HepG2 (cell line): ENCODE data around the gene KRTCAP2. TPM values are rescaled to one million over a fixed set of nuclear protein-coding genes. Genes with fewer than 3 reads are reported as not detected.

ENCODE experiments used
- ATF7 ChIP-seq, 2 experiments: fragments of 450-650 bp in 1 of 2; sonication (generic) in 1 of 2; formaldehyde crosslinking in 1 of 2; IDR thresholded peaks; 2 replicates each; pipeline versions ENCODE4 v1.4.0 to v1.6.1; 2016 to 2020; ENCODE audit warnings: antibody characterized with exemption in 1 of 2, mild to moderate bottlenecking in 1 of 2, missing genetic modification reagents in 1 of 2
- FOSL1 ChIP-seq: sonication (generic); formaldehyde crosslinking; IDR thresholded peaks from 2 replicates; pipeline ENCODE4 v1.9.0; 2021; ENCODE audit warnings: missing genetic modification reagents, borderline replicate concordance
- FOSL2 ChIP-seq: sonication (generic); formaldehyde crosslinking; IDR thresholded peaks from 2 replicates; pipeline ENCODE4 v1.4.0; 2020; ENCODE audit warnings: missing genetic modification reagents
- HMGA1 ChIP-seq: sonication (generic); formaldehyde crosslinking; conservative IDR thresholded peaks from 2 replicates; pipeline ENCODE4 v1.4.0; 2020; ENCODE audit warnings: missing genetic modification reagents
- KLF9 ChIP-seq: IDR thresholded peaks from 2 replicates; pipeline ENCODE4 v1.6.1; 2016; ENCODE audit warnings: low read depth
- PPARG ChIP-seq: conservative IDR thresholded peaks from 2 replicates; pipeline ENCODE4 v1.6.1; 2016; ENCODE audit warnings: missing biosample characterization, missing genetic modification reagents
- PRMT3 ChIP-seq: sonication (generic); formaldehyde crosslinking; IDR thresholded peaks from 2 replicates; pipeline ENCODE4 v1.8.1; 2022; ENCODE audit warnings: low read depth, mild to moderate bottlenecking, moderate library complexity, missing genetic modification reagents, borderline replicate concordance
- PRPF4 ChIP-seq: fragments of 200-400 bp; formaldehyde crosslinking; IDR thresholded peaks from 2 replicates; pipeline ENCODE4 v1.6.1; 2016; ENCODE audit warnings: low read length, low read depth; ENCODE audit not compliant: poor library complexity, severe bottlenecking
- SMARCE1 ChIP-seq: fragments of 450-650 bp; IDR thresholded peaks from 2 replicates; pipeline ENCODE4 v1.6.1; 2017; ENCODE audit warnings: borderline replicate concordance
- SMYD3 ChIP-seq: sonication (generic); formaldehyde crosslinking; IDR thresholded peaks from 2 replicates; pipeline ENCODE4 v1.8.1; 2023; ENCODE audit warnings: mild to moderate bottlenecking, missing genetic modification reagents
- ZNF24 ChIP-seq: fragments of 450-650 bp; IDR thresholded peaks from 2 replicates; pipeline ENCODE4 v1.6.1; 2017; ENCODE audit warnings: antibody characterized with exemption, mild to moderate bottlenecking
- ZNF335 ChIP-seq: sonication (generic); formaldehyde crosslinking; IDR thresholded peaks from 2 replicates; pipeline ENCODE4 v1.4.0; 2020; ENCODE audit warnings: missing genetic modification reagents
- ZNF432 ChIP-seq: sonication (generic); formaldehyde crosslinking; IDR thresholded peaks from 2 replicates; pipeline ENCODE4 v1.5.0; 2020; ENCODE audit warnings: missing genetic modification reagents, mild to moderate bottlenecking, borderline replicate concordance
- ZNF496 ChIP-seq: sonication (generic); formaldehyde crosslinking; IDR thresholded peaks from 2 replicates; pipeline ENCODE4 v1.8.1; 2023; ENCODE audit warnings: mild to moderate bottlenecking, moderate library complexity, missing genetic modification reagents; ENCODE audit not compliant: insufficient replicate concordance
- ZNF557 ChIP-seq: sonication (generic); formaldehyde crosslinking; IDR thresholded peaks from 2 replicates; pipeline ENCODE4 v1.4.0; 2020; ENCODE audit warnings: missing genetic modification reagents
- ZNF607 ChIP-seq: sonication (generic); formaldehyde crosslinking; IDR thresholded peaks from 2 replicates; pipeline ENCODE4 v1.5.1; 2020; ENCODE audit warnings: missing genetic modification reagents, mild to moderate bottlenecking, borderline replicate concordance
- ZNF749 ChIP-seq: sonication (generic); formaldehyde crosslinking; IDR thresholded peaks from 2 replicates; pipeline ENCODE4 v1.8.0; 2022; ENCODE audit warnings: mild to moderate bottlenecking, missing genetic modification reagents, moderate library complexity, borderline replicate concordance
- polyA plus RNA-seq, 8 experiments: library from polyadenylated mRNA; depleted of rRNA in 3 of 8; stranded (reverse) in 7 of 8; unstranded in 1 of 8; fragments of >200 nt; fragmentation: Illumina TruSeq in 4 of 8; extraction: Trizol in 4 of 8; gene quantifications; 2 replicates each; pipeline versions ENCODE4 v1.2.1 to v1.2.3, GENCODE V29; 2011 to 2016; ENCODE audit warnings: low read depth in 4 of 8, missing spikeins in 1 of 8, mixed read lengths in 1 of 8; ENCODE audit not compliant: insufficient read depth in 1 of 8
- total RNA-seq, 5 experiments: library from RNA; depleted of rRNA; stranded (reverse); fragments of >200 nt; fragmentation: Illumina TruSeq; extraction: Trizol; gene quantifications; 2 replicates each; pipeline ENCODE4 v1.2.3, GENCODE V29; 2016; ENCODE audit warnings: low read depth in 1 of 5
- TF ChIP-seq, protein P1 (sequence below): sonication (generic); formaldehyde crosslinking; IDR thresholded peaks from 2 replicates; pipeline ENCODE4 v1.8.0; 2022; ENCODE audit warnings: mild to moderate bottlenecking, missing genetic modification reagents
- TF ChIP-seq, protein P2 (sequence below): sonication (generic); formaldehyde crosslinking; IDR thresholded peaks from 2 replicates; pipeline ENCODE4 v1.5.1; 2020; ENCODE audit warnings: missing genetic modification reagents, mild to moderate bottlenecking, borderline replicate concordance
- TF ChIP-seq, protein P3 (sequence below): sonication (generic); formaldehyde crosslinking; IDR thresholded peaks from 2 replicates; pipeline ENCODE4 v1.5.1; 2020; ENCODE audit warnings: mild to moderate bottlenecking, missing genetic modification reagents, borderline replicate concordance
- TF ChIP-seq, protein P4 (sequence below): sonication (generic); formaldehyde crosslinking; IDR thresholded peaks from 2 replicates; pipeline ENCODE4 v1.5.0; 2020; ENCODE audit warnings: missing genetic modification reagents, mild to moderate bottlenecking, borderline replicate concordance
- TF ChIP-seq, protein P5 (sequence below): sonication (generic); formaldehyde crosslinking; IDR thresholded peaks from 2 replicates; pipeline ENCODE4 v1.5.1; 2020; ENCODE audit warnings: missing genetic modification reagents, mild to moderate bottlenecking, borderline replicate concordance

The KRTCAP2 gene
- total and polyA plus RNA-seq, 2 of the 13 experiments (the other 11 are each of a cell fraction or from before 2014, with no cell fraction given): 77.3 to 79.4 TPM

DNA sequence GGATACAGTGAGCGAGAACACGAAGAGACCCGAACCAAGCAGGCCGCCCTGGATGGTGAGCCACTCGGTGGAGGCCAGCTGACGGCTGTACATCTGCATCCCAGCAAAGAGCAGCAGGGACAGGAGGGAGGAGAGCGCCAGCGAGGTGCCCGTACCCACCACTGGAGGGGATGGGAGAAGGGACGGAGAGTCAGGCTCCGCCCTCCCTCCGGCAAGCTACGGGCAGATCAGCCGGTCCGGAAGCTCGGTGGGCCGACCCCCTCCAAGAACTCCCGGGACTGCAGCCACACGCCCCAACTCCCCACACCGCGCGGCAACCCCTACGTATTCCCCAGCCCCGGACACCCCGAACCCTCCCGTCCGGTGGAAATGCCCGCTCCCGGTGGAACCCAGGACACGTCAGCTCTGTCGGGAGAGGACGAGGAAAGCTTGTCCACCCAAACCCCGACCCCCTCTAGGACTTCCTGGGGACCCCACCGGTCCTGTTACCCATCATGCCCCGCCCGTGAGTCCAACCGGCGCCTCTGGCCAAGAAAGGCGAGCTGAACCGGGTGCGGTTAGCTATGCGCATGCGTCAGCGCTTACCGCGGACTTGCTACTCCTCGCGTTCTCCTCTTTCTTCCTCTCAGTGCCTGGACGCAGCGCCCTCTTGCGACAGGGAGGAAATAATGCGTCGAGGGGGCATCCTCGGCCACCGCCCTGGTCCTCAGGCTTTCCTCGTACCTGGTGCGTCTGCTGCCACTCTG lies at the start of gene KRTCAP2 (continued):
- 0 out of 2 replicates have a peak, but pooled peaks have one; percentile 54 for TF ChIP-seq PPARG (CRISPR knock-in tag)
- TF ChIP-seq ZNF432: no peak
- TF ChIP-seq, protein P1, sequence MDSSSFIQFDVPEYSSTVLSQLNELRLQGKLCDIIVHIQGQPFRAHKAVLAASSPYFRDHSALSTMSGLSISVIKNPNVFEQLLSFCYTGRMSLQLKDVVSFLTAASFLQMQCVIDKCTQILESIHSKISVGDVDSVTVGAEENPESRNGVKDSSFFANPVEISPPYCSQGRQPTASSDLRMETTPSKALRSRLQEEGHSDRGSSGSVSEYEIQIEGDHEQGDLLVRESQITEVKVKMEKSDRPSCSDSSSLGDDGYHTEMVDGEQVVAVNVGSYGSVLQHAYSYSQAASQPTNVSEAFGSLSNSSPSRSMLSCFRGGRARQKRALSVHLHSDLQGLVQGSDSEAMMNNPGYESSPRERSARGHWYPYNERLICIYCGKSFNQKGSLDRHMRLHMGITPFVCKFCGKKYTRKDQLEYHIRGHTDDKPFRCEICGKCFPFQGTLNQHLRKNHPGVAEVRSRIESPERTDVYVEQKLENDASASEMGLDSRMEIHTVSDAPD: no peak
- TF ChIP-seq, protein P2, sequence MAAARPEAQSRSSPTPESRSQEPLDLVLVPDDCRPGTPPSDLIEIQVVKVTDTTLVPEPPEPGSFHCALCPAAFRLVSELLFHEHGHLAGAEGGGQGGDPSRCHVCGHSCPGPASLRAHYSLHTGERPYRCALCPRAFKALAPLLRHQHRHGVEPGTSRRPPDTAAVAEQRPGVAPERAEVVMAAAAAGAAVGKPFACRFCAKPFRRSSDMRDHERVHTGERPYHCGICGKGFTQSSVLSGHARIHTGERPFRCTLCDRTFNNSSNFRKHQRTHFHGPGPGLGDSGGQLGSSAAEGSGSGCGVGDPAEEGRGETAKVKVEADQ (CRISPR knock-in tag): no peak
- TF ChIP-seq SMYD3 (CRISPR knock-in tag): no peak
- TF ChIP-seq PRPF4: no peak
- TF ChIP-seq FOSL1 (CRISPR knock-in tag): no peak
- TF ChIP-seq SMARCE1: no peak
- TF ChIP-seq ZNF607 (CRISPR knock-in tag): peak; percentile 58; the same call in 1 of the 2 replicates
- TF ChIP-seq, protein P3, sequence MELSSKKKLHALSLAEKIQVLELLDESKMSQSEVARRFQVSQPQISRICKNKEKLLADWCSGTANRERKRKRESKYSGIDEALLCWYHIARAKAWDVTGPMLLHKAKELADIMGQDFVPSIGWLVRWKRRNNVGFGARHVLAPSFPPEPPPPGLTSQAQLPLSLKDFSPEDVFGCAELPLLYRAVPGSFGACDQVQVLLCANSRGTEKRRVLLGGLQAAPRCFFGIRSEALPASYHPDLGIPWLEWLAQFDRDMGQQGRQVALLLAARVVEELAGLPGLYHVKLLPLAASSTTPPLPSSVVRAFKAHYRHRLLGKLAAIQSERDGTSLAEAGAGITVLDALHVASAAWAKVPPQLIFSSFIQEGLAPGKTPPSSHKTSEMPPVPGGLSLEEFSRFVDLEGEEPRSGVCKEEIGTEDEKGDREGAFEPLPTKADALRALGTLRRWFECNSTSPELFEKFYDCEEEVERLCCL (CRISPR knock-in tag): no peak
- TF ChIP-seq ZNF749 (CRISPR knock-in tag): peak; percentile 29; the same call in 1 of the 2 replicates
- TF ChIP-seq, protein P4, sequence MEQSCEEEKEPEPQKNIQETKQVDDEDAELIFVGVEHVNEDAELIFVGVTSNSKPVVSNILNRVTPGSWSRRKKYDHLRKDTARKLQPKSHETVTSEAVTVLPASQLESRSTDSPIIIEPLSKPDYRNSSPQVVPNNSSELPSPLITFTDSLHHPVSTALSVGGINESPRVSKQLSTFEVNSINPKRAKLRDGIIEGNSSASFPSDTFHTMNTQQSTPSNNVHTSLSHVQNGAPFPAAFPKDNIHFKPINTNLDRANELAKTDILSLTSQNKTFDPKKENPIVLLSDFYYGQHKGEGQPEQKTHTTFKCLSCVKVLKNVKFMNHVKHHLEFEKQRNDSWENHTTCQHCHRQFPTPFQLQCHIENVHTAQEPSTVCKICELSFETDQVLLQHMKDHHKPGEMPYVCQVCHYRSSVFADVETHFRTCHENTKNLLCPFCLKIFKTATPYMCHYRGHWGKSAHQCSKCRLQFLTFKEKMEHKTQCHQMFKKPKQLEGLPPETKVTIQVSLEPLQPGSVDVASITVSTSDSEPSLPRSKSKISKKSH (CRISPR knock-in tag): no peak
- TF ChIP-seq, protein P5, sequence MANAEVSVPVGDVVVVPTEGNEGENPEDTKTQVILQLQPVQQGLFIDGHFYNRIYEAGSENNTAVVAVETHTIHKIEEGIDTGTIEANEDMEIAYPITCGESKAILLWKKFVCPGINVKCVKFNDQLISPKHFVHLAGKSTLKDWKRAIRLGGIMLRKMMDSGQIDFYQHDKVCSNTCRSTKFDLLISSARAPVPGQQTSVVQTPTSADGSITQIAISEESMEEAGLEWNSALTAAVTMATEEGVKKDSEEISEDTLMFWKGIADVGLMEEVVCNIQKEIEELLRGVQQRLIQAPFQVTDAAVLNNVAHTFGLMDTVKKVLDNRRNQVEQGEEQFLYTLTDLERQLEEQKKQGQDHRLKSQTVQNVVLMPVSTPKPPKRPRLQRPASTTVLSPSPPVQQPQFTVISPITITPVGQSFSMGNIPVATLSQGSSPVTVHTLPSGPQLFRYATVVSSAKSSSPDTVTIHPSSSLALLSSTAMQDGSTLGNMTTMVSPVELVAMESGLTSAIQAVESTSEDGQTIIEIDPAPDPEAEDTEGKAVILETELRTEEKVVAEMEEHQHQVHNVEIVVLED: peak; percentile 80
- no peak for TF ChIP-seq ATF7 (IDR thresholded peaks at IDR 0.05)
- no peak for TF ChIP-seq ATF7 (CRISPR knock-in tag; IDR thresholded peaks at IDR 0.05)
- no peak for TF ChIP-seq KLF9
- no peak for TF ChIP-seq HMGA1
- peak; percentile 64 for TF ChIP-seq ZNF335 (CRISPR knock-in tag)
- TF ChIP-seq ZNF24: no peak
- no peak for TF ChIP-seq PRMT3 (CRISPR knock-in tag)
- peak; percentile 62; the same call in 1 of the 2 replicates for TF ChIP-seq FOSL2
- no peak for TF ChIP-seq ZNF557 (CRISPR knock-in tag)
- no peak for TF ChIP-seq ZNF496
